ENCODE measurements around the gene ITPA.

Gene ITPA

GRCh38 chr20:3188823-3189413 is 20.4 kb upstream of the ITPA start:
- H3K4me3 ChIP-seq (replicated peaks; ENCODE audit: low read depth, low read length), result no peak overlapping the region
- TF ChIP-seq, protein P1, sequence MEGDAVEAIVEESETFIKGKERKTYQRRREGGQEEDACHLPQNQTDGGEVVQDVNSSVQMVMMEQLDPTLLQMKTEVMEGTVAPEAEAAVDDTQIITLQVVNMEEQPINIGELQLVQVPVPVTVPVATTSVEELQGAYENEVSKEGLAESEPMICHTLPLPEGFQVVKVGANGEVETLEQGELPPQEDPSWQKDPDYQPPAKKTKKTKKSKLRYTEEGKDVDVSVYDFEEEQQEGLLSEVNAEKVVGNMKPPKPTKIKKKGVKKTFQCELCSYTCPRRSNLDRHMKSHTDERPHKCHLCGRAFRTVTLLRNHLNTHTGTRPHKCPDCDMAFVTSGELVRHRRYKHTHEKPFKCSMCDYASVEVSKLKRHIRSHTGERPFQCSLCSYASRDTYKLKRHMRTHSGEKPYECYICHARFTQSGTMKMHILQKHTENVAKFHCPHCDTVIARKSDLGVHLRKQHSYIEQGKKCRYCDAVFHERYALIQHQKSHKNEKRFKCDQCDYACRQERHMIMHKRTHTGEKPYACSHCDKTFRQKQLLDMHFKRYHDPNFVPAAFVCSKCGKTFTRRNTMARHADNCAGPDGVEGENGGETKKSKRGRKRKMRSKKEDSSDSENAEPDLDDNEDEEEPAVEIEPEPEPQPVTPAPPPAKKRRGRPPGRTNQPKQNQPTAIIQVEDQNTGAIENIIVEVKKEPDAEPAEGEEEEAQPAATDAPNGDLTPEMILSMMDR (IDR thresholded peaks at IDR 0.05; ENCODE audit: low read depth, low read length, missing control alignments), result no peak
- no peak for DNase-seq (ENCODE audit: extremely low read depth, low read depth)

DNA sequence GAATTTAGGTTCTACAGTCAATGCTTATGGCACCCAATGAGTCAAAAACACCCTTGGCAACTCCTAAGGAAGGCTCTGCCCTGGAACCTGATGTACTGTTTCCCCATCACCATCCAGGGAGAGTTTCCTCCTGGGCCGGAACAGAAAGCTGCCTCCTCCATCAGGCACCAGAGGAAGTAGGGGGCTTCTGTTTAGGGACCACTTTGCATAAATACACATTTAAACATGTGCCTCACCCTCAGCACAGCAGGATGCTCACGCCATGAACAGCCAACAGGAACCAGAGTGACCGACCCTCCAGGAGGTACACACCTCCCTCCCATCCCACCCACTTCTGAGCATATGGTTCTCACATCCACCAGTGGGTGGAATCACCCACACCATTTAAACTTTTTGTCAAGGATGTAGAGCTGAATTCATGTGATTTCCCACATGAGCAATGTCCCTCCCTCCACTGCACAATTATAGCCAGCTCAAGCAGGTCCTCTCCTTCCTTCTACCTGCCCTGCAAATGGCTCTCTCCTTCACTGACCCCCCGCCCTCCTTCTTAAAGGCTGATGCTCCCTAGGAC is 19.7 kb upstream of the ITPA start:
- TF ChIP-seq, protein P1 (IDR thresholded peaks at IDR 0.05; ENCODE audit: low read depth, low read length, missing control alignments), result no peak
- DNase-seq (ENCODE audit: extremely low read depth, low read depth), result no peak
- no peak overlapping the region for H3K4me3 ChIP-seq (replicated peaks; ENCODE audit: low read depth, low read length)

DNA sequence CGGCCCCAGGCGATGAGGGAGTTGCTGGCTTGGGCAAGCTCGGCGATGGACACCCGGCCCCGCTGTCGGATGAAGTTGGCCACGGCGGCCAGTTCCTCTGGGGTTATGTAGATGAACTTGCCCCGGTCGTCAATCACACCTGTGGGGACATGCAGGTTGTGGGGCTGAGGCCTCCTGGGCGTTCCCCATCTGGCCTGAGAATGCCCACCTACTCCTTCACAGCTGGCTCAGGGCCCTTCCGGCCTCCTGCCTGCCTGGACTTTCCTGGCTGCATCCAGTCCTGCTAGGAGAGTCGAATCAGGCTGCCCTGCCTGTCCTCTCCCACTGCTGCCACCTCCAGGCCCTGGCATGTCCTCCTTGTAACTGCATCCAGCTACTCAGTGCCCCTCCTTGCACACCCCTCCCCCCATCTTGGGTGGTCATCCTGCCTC is 18.6 kb upstream of the ITPA start:
- no peak for DNase-seq (ENCODE audit: extremely low read depth, low read depth)
- TF ChIP-seq, protein P1 (IDR thresholded peaks at IDR 0.05; ENCODE audit: low read depth, low read length, missing control alignments), result no peak
- no peak overlapping the region for H3K4me3 ChIP-seq (replicated peaks; ENCODE audit: low read depth, low read length)

DNA sequence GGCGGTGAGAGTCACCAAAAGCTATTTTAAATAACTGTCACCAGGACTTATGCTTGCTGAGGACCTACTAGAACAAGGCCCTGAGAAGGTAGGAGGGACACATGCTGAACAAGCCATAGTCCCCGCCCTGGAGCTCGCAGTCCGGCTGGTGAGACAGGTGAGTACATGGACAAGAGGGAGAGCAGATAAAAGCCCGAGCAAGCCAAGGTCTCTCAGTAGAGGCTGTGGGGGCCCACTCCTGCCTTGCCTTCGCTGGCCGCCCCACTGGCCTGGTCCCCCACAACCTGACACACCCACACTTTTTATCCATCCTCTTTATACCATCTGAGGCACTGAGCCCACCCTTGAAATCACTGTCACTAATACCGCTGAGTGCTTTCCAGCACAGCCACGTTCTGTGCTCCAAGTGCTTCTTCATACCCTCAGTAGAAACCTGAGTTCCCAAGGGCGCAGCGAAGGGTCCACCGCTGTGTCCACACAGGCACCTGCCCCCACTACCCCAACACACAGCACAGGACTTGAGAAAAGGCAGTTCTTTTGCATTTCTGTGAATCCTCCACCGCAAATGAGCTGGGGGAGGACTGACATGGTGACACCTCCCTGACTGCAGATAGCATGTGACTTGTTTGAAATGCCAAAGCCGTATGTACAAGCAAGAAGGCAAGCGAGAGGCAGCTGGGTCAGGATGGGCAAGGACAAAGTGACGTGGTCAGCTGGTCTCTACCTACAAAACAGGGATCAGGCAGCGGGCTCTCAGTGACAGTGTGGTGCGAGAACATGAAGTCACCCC is 16.9 kb upstream of the ITPA start:
- TF ChIP-seq, protein P1 (IDR thresholded peaks at IDR 0.05; ENCODE audit: low read depth, low read length, missing control alignments), result no peak
- DNase-seq (ENCODE audit: extremely low read depth, low read depth), result no peak
- H3K4me3 ChIP-seq (replicated peaks; ENCODE audit: low read depth, low read length), result no peak overlapping the region

GRCh38 chr20:3193806-3194616 is 15.3 kb upstream of the ITPA start:
- no peak for DNase-seq (ENCODE audit: extremely low read depth, low read depth)
- TF ChIP-seq, protein P1 (IDR thresholded peaks at IDR 0.05; ENCODE audit: low read depth, low read length, missing control alignments), result no peak

GRCh38 chr20:3194617-3195280 is 14.5 kb upstream of the ITPA start:
- TF ChIP-seq, protein P1 (IDR thresholded peaks at IDR 0.05; ENCODE audit: low read depth, low read length, missing control alignments), result no peak
- no peak for DNase-seq (ENCODE audit: extremely low read depth, low read depth)
- no peak overlapping the region for H3K4me3 ChIP-seq (replicated peaks; ENCODE audit: low read depth, low read length)

More at GRCh38 chr20:3193806-3194616, 15.3 kb upstream of the ITPA start:
- no peak overlapping the region for H3K4me3 ChIP-seq (replicated peaks; ENCODE audit: low read depth, low read length)
